ENCODE results near the gene PARP11. TPM values are rescaled to one million over a fixed set of nuclear protein-coding genes. Genes with fewer than 3 reads are reported as not detected.

The PARP11 gene
- total and polyA plus RNA-seq, 2 donors (not counting 1 experiment from before 2014, with no cell fraction given) = 6.4 to 26.3 TPM

GRCh38 chr12:3892631-3893030 lies 19.4 kb upstream of the PARP11 start:
- Histone ChIP-seq H3K27me3 (replicated peaks in 1 of 4; ENCODE audit: control extremely low read depth in 1 of 4, control insufficient read depth in 3 of 4, insufficient read depth in 4 of 4, low read length in 3 of 4) (peaks cover 0 to 3% (median 0%) of the 10 kb centered on the region in 4 experiments), H3K4me3 (ENCODE audit: control extremely low read depth in 1 of 5, extremely low read depth in 1 of 5, insufficient read depth in 1 of 5, low read depth in 2 of 5, low read length in 4 of 5) (no peak overlapping the region), H3K4me1 (ENCODE audit: control insufficient read depth in 2 of 2, insufficient read depth in 2 of 2, low read length in 2 of 2) (peaks cover 0 to 4% of the 10 kb centered on the region in 2 donors), H3K27ac (ENCODE audit: low read length in 2 of 2) (no peak overlapping the region), H3K9ac (ENCODE audit: low read length) (no peak overlapping the region), H3K4me2 (replicated peaks; ENCODE audit: low read depth, low read length, poor library complexity, severe bottlenecking) (no peak overlapping the region), H3K79me2 (ENCODE audit: control insufficient read depth, insufficient read depth, low read length) (no peaks in the 10 kb centered on the region), H2AFZ (ENCODE audit: insufficient read depth, low read depth, low read length, poor library complexity, severe bottlenecking) (no peak overlapping the region), H3K9me3 (ENCODE audit: control extremely low read depth in 1 of 3, control insufficient read depth in 2 of 3, insufficient read depth in 1 of 3, low read length in 2 of 3) (no peaks in the 10 kb centered on the region), H3K36me3 (replicated peaks in 1 of 2; ENCODE audit: control extremely low read depth in 1 of 2, control insufficient read depth in 1 of 2, extremely low read depth in 1 of 2, insufficient read depth in 2 of 2, low read length in 1 of 2) (no peaks in the 10 kb centered on the region), H4K20me1 (ENCODE audit: control insufficient read depth, insufficient read depth, low read length, poor library complexity, severe bottlenecking) (no peaks in the 10 kb centered on the region)
- Mint-ChIP-seq H3K9me3 (ENCODE audit: insufficient read depth) (no peaks in the 10 kb centered on the region), H3K27me3 (peaks cover 4% of the 10 kb centered on the region), H3K27ac (no peak overlapping the region), H3K4me3 (no peak overlapping the region), H3K4me1 (peaks cover 3% of the 10 kb centered on the region)
- intact Hi-C loops (cut with micrococcal nuclease) = no loop called here
- no CpG with 5 or more reads among the region's 2 CpGs for WGBS (ENCODE audit: insufficient coverage)
- no peak for DNase-seq
- ChIA-PET POLR2A (no interaction called here), CTCF (interaction anchor here (0.6 to 11.7 kb wide), 2 partner anchors 383 to 398 kb away, joined by 3 to 396 read pairs; partner anchors contain the start of gene CCND2)
- ATAC-seq (ENCODE audit: low read depth) = no peak
- TF ChIP-seq CTCF (IDR thresholded peaks at IDR 0.05) (no peak), EZH2 (IDR thresholded peaks at IDR 0.05; ENCODE audit: borderline replicate concordance, insufficient read depth, low read depth, low read length, poor library complexity, severe bottlenecking) (no peak)

DNA sequence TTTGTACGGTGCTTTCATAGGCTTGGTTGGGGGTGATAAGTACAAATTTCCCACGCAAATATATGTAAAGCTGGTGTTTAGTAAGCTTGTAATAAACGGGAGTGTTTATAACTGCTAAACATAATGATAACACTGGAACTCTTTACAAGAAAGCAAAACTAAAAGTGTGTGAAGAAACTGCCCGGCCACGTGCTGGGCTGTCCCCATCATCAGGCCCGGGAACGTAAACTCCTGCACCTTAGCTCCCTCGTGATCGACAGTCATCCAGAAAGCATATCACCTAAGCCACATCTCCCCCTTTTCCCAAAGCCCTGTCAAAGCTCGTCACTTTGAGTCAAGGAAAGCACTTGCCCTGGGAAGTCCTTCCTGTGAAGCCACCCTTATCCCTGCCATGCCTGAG lies 18.0 kb upstream of the PARP11 start:
- CTCF ChIA-PET = interaction anchor here (11.7 kb wide), 1 partner anchor 384 kb away, joined by 396 read pairs; the partner anchor contains the start of gene CCND2
- no peaks in the 10 kb centered on the region for H3K79me2 ChIP-seq (ENCODE audit: control insufficient read depth, insufficient read depth, low read length)
- Mint-ChIP-seq H3K9me3 (ENCODE audit: insufficient read depth) (no peaks in the 10 kb centered on the region), H3K27me3 (peaks cover 4% of the 10 kb centered on the region), H3K4me1 (no peaks in the 10 kb centered on the region), H3K4me3 (no peak overlapping the region), H3K27ac (no peak overlapping the region)
- no peak overlapping the region for H3K9ac ChIP-seq (ENCODE audit: low read length)
- 96% methylated on average over 7 of the region's 10 CpGs for WGBS (ENCODE audit: insufficient coverage)
- intact Hi-C loops (cut with micrococcal nuclease) = no loop called here
- no peaks in the 10 kb centered on the region for H3K36me3 ChIP-seq (replicated peaks in 1 of 2; ENCODE audit: control extremely low read depth in 1 of 2, control insufficient read depth in 1 of 2, extremely low read depth in 1 of 2, insufficient read depth in 2 of 2, low read length in 1 of 2)
- TF ChIP-seq EZH2 (IDR thresholded peaks at IDR 0.05; ENCODE audit: borderline replicate concordance, insufficient read depth, low read depth, low read length, poor library complexity, severe bottlenecking) (no peak), CTCF (IDR thresholded peaks at IDR 0.05) (no peak)
- H4K20me1 ChIP-seq (ENCODE audit: control insufficient read depth, insufficient read depth, low read length, poor library complexity, severe bottlenecking) = no peaks in the 10 kb centered on the region
- ATAC-seq (ENCODE audit: low read depth) = no peak
- no peak overlapping the region for H3K4me2 ChIP-seq (replicated peaks; ENCODE audit: low read depth, low read length, poor library complexity, severe bottlenecking)
- H2AFZ ChIP-seq (ENCODE audit: insufficient read depth, low read depth, low read length, poor library complexity, severe bottlenecking) = no peak overlapping the region
- POLR2A ChIA-PET = no interaction called here
- peaks cover 0 to 3% (median 0%) of the 10 kb centered on the region in 4 experiments for H3K27me3 ChIP-seq (replicated peaks in 1 of 4; ENCODE audit: control extremely low read depth in 1 of 4, control insufficient read depth in 3 of 4, insufficient read depth in 4 of 4, low read length in 3 of 4)
- DNase-seq = no peak
- no peaks in the 10 kb centered on the region for H3K4me1 ChIP-seq (ENCODE audit: control insufficient read depth in 2 of 2, insufficient read depth in 2 of 2, low read length in 2 of 2)
- no peaks in the 10 kb centered on the region for H3K9me3 ChIP-seq (ENCODE audit: control extremely low read depth in 1 of 3, control insufficient read depth in 2 of 3, insufficient read depth in 1 of 3, low read length in 2 of 3)
- H3K4me3 ChIP-seq (ENCODE audit: control extremely low read depth in 1 of 5, extremely low read depth in 1 of 5, insufficient read depth in 1 of 5, low read depth in 2 of 5, low read length in 4 of 5) = no peak overlapping the region
- no peak overlapping the region for H3K27ac ChIP-seq (ENCODE audit: low read length in 2 of 2)
